Loucy (cell line): ENCODE data around the gene ANKRD16.
"Not testable (repeated sequence)": the region's sequence is repeated elsewhere in the genome, so short reads cannot be mapped to it uniquely, and the experiment has no call there.

Experiments used
- EZH2phosphoT487 ChIP-seq: fragments of 200-600 bp; IDR thresholded peaks from 2 replicates; pipeline ENCODE4 v1.6.1; 2018; ENCODE audit warnings: antibody characterized with exemption, mild to moderate bottlenecking, moderate library complexity, borderline replicate concordance
- TF ChIP-seq, protein P1 (sequence below): fragments of 200-600 bp; sonication (generic); conservative IDR thresholded peaks from 2 replicates; pipeline ENCODE4 v1.5.1; 2014; ENCODE audit warnings: mild to moderate bottlenecking, antibody characterized with exemption, low read length

DNA sequence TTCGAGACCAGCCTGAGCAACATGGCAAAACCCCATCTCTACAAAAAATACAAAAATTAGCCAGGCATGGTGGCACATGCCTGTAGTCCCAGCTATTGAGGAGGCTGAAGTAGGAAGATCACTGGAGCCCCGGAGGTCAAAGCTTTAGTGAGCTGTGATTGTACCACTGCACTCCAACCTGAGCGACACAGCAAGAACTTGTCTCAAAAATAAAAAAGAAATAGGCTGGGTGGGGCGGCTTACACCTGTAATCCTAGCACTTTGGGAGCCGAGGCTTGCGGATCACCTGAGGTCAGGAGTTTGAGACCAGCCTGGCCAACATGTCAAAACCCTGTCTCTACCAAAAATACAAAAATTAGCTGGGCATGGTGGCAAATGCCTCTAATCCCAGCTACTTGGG is 63.2 kb downstream of the ANKRD16 start:
- TF ChIP-seq, protein P1, sequence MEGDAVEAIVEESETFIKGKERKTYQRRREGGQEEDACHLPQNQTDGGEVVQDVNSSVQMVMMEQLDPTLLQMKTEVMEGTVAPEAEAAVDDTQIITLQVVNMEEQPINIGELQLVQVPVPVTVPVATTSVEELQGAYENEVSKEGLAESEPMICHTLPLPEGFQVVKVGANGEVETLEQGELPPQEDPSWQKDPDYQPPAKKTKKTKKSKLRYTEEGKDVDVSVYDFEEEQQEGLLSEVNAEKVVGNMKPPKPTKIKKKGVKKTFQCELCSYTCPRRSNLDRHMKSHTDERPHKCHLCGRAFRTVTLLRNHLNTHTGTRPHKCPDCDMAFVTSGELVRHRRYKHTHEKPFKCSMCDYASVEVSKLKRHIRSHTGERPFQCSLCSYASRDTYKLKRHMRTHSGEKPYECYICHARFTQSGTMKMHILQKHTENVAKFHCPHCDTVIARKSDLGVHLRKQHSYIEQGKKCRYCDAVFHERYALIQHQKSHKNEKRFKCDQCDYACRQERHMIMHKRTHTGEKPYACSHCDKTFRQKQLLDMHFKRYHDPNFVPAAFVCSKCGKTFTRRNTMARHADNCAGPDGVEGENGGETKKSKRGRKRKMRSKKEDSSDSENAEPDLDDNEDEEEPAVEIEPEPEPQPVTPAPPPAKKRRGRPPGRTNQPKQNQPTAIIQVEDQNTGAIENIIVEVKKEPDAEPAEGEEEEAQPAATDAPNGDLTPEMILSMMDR, result not testable (repeated sequence)
- not testable (repeated sequence) for TF ChIP-seq EZH2phosphoT487
